HG03039 (cell line): ENCODE data around the gene APEH.

Experiments
- ATAC-seq: cut with Tn5 transposase; IDR thresholded peaks from one replicate; pipeline ENCODE4 v1.9.1; 2021; ENCODE audit warnings: mild to moderate bottlenecking, moderate library complexity; ENCODE audit not compliant: unreplicated experiment

APEH gene

DNA sequence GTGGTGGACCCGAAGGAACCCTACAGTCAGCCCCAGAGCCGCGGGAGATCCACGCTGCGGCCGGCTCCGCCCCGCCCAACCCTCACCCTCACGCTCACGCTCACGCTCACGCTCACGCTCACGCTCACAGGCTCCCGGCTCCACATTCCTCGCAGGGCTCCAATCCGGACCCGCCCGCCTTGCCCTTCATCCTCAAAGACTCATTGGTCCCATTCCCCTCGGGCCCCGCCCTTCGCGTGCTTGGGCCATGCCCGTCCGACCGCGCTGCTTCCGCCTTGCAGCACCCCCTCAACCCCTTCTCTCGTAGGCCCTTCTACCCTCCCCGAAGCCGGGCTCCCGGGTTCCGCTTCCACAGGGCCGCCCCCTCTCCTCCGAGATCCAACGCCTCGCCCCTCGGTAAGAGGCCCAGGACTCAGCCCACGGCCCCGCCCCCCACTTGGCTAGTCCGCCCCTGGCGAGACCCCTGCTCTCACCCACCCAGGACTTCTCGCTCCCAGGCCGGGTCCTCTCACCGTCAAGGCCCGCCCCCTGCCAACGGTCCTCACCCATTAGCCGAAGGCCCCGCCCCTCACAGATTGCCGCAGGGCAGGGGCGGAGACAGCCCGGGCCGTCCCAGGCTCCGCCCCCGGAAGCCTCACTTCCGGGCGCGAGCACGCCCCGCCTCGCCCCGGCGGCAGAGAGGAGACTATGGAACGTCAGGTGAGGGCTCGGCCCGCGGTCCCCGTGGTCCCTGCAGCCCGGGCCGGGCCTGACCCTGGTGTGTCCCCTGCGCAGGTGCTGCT is at the start of gene APEH:
APEH (plus strand) TSS at position 637 of the 782 bp plus-strand sequence; CDS start at position 688, 51 bp downstream.
- ATAC-seq: peak; percentile 74

GRCh38 chr3:49625071-49625470 is 49.1 kb upstream of the APEH start:
- ATAC-seq: no peak

DNA sequence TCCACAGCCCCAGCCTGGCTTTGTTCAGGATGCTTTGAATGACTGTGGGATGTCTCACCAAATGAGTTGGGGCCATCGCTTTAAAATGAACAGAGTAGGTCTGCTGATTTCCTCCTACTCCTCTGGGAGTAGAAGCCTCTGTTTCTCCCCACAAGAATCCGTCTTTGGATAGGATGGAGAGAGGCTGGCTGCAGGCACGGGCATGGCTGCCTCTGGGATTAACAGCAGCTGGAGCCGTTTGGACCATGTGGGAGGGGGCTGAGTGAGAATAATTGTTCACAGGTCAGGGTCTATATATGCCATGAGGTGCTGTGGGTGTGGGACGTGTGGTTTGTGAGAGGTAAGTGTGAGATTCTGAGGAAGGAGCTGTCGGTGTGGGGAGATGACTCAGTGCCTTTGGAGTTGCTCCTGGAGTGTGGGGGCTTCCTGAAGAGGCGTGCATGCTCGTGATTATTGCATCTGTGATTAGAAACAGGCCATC is 48.0 kb upstream of the APEH start:
- no peak for ATAC-seq

DNA sequence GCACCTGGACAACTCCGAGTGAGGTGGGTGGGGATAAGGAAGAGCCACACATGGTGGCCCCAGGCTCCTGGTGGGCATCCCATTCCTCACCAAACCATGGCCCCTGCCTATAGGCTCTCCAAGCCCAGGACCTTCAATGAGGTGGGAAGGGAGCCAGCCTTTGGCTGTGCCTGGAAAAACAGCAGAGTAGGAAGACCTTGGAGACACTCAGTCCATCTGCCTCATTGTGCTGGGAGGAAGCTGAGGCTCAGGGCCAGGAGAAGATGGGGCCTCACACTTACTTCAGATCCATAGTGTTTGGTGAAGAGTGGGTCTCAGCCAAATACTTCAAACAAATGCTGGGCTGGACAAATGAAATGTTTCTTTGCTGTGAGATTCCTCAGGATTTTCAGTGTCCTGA is 47.4 kb upstream of the APEH start:
- ATAC-seq: no peak

GRCh38 chr3:49627634-49628033 is 46.5 kb upstream of the APEH start:
- no peak for ATAC-seq

- ATAC-seq: no peak
These were observed 45.9 kb upstream of the APEH start for GRCh38 chr3:49628249-49628648.

GRCh38 chr3:49629451-49629850 is 44.7 kb upstream of the APEH start:
- ATAC-seq: no peak

DNA sequence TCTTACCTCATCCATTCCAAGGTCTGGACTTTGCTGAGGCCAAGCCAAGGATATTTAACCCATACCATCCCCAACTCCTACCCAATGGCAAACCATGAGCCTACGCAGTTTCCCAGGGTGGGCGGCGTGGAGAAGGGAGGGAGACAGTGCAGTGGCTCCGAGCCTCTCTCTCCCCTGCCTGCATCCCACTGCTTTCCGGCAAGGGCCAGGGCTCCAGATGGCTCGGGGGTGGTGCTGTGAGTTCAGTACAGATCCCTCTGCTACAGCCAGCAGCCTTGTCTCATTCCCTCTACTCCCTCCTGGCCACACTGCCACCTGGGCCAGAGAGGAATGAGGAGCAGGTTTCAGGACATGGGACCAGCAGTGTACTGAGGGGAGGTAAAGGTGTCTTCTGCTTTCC is 44.3 kb upstream of the APEH start:
- no peak for ATAC-seq

DNA sequence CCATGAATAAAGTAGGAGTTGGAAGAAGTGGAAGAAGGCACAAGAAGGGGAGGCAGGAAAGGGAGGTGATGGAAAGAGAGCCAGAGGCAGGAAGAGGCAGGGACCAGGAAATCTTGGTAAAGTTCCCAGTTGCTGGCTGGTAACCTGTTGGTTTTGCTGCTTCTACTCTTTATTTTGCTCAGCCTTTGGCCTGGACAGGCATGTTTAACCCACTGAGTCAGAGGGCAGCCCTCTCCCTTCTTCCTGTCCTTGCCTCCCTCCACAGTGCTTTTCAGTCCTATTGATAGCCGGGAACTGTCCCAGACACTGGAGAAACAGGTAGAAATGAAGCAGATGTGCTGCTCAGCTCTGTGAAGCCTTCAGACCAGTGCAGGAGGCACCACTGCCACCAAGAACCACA is 43.4 kb upstream of the APEH start:
- no peak for ATAC-seq

DNA sequence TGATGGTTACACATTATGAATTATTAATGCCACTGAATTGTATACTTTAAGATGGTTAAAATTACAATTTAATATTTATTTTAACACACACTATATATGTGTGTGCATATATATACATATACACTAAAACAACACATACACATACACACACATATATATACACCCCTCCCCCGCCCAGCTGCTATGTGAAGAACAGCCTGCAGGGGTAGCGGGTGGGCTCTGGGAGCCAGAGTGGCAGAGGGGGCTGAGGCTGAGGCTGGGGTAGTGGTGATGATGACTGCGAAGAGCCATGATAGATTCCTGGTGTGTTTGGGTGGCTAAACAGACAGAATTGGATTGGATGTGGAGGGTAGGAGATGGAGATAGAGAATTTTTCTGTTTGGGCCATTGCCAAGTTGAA is 39.4 kb upstream of the APEH start:
- ATAC-seq: no peak

DNA sequence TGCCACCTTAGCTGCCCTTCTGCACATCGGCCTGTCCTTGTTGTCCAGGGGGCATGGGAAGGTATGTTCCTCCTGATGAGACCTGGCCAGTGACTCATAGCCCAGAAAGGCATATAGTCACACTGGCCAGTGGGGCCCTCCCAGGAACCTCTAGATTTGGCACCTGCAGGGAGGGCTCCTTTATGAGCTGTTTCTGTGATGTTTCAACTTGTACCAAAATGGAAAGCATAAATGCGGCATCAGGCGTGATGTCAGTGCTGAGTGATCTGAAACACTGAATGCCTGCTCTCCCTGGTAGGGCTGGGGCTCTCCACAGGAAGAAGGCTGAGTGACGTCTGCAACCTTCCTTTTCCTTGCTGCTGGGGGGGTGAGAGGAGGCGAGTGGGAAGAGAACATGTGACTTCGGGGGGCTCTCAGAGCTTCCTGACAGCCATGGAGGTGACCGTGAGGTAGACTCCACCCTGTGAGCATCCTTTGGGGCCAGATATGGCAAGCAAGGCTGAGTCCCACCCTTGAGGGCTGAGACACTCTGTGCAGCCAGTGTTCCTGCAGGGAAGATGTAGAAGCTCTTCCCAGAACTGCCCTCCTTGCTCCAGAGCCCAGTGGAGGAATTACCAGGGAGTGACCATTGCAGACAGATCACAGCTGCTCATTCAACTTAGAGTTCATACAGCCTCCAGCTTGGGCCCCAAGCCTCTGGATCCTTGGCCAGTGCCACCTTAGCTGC is 37.1 kb upstream of the APEH start:
- no peak for ATAC-seq

DNA sequence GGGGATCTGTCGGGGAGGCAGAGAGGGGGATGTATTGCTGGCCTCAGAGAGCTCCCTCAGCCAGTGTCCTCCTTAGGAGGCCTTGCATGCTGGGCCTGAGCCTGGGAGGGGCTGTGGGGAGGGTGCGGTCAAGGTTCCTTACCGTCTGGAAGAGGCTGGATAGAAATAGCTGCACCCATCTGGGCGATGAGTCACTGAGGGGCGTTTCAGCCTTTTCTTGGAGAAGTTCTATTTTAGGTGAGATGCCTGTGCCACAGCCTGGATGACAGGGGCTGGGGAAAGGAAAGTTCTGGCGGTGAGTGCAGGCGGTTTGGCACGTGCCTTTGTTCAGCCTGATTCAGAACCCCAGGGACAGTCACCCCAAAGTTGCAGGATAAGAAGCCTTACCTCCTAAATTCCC is 35.7 kb upstream of the APEH start:
- no peak for ATAC-seq

DNA sequence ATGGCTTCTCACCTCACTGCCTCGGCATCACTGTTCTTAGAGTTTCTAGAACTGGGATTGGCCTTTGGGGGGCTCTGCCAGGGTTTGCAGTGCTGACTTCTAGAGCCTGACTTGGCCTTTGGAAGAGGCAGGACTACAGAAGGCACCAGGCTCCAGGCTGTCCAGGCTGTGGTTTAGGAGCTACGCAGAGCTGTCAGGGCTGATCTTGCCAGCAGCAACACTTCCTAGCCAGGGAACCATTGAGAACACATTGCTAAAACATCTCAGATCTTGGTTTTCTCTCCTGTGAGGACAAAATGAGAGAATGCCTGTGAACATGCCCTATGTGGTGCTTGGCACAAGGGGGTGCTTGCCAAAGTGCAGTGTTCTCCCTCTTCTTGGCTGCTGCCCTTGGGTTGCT is 34.6 kb upstream of the APEH start:
- ATAC-seq: no peak

GRCh38 chr3:49641292-49641691 is 32.9 kb upstream of the APEH start:
- no peak for ATAC-seq

- no peak for ATAC-seq
These were observed 32.0 kb upstream of the APEH start for GRCh38 chr3:49641921-49642707.

DNA sequence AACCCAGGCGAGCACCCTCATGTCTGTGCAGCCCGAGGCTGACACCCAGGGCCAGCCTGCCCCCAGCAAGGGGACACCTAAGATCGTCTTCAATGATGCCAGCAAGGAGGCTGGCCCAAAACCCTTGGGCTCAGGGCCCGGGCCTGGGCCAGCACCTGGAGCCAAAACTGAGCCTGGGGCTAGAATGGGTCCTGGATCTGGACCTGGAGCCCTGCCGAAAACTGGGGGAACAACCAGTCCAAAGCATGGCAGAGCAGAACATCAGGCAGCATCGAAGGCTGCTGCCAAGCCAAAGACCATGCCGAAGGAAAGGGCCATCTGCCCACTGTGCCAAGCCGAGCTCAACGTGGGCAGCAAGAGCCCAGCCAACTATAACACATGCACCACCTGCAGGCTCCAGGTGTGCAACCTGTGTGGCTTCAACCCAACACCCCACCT is 31.4 kb upstream of the APEH start:
- ATAC-seq: no peak

GRCh38 chr3:49644684-49645083 is 29.5 kb upstream of the APEH start:
- ATAC-seq: no peak

GRCh38 chr3:49646236-49646635 is 27.9 kb upstream of the APEH start:
- ATAC-seq: no peak

GRCh38 chr3:49647741-49648140 is 26.4 kb upstream of the APEH start:
- ATAC-seq: no peak

DNA sequence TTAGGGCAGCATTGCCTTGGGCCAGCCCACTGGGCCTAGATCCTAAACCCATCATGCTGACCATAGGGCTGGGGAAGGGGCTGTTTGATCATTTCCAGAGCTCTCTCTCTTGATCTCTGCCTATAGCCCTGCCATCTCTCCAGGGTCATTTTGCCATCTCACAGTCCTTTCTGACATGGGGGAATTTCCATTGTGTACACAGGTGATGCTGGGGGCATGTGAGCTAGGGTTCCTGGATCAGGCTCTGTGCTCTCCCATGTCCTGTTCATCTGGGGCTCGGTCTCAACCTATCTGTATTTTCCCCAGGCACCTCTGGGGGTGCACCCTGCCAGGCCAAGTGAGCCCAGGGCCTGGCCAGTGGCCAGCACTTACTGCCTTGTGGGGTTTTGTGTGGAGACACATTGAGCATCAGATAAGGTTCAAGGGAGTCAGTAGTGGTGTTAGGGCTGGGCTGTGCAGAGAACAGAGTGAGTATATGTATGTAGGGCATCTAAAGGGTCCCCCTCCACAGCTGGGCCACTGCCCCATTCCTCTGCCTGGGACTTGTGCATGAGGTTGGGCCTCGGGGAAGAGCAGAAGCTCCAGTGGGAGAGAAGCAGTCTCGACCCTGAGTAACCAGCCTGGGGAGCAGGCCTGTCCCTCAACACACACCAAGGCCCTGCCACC is 25.7 kb upstream of the APEH start:
- no peak for ATAC-seq

DNA sequence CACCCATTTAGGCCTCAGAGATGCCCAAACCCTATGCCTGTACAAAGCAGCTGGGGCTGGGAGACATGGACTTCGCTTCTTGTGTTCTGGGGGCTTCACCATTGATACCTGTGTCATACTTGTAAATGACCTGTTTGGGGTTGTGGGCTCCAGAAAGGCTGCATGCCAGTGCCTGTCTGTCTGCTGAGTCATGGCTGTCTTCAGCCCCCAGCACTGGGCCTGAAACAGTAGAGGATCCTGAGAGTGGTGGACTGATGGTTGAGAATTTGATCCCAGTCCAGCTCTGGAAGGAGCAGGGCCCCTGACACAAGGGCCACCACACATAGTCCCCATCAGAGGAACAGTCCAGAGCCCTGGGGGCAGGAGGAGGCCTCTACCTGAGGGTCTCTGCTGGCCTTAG is 24.6 kb upstream of the APEH start:
- ATAC-seq: no peak
